HG02642 (cell line): ENCODE results near the gene RPTOR.
"Not testable (repeated sequence)": the region's sequence is repeated elsewhere in the genome, so short reads cannot be mapped to it uniquely, and the experiment has no call there.

Source experiments
- ATAC-seq: cut with Tn5 transposase; IDR thresholded peaks from one replicate; pipeline ENCODE4 v1.9.1; 2021; ENCODE audit warnings: mild to moderate bottlenecking; ENCODE audit not compliant: unreplicated experiment, poor library complexity

RPTOR gene

DNA sequence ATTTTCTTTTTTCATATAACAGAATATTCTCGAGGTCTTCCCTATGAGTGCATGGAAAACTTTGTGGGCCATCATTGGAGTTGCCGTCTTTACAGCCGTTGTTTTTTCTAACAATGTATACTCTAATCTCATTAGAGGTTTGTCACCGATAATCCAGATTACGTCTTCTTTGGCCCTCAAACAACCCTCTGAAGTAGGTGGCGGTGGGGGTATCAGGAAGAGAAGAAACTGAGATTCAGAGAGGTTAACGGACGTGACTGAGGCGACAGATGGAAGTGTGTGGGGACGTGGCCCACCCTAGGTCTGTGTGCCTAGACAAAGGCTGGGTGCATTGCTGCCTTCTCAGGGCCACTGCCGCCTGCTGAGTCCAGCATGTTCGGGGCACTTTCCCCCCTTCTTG lies 63.7 kb downstream of the RPTOR start:
- no peak for ATAC-seq

- ATAC-seq = no peak
These were observed 65.1 kb downstream of the RPTOR start for GRCh38 chr17:80609757-80610156.

DNA sequence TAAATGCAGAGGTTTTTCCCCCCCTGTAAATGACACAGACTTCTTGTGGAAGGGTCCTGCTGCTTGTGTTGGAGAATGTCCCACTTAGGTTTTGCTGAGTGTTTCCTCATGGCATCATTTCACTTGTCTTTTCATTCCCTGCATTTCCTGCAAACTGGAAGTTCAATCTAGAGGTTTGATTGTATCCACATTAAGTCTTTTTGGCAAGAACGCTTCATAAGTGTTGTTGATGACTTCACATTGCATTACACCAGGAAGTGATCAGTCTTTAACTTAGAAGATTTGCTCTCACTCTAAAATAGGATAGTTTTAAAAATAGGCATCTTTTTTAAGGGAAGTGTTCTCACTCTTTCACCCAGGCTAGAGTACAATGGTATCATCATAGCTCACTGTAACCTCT lies 67.2 kb downstream of the RPTOR start:
- no peak for ATAC-seq

GRCh38 chr17:80612997-80613731 lies 68.5 kb downstream of the RPTOR start:
- no peak for ATAC-seq

DNA sequence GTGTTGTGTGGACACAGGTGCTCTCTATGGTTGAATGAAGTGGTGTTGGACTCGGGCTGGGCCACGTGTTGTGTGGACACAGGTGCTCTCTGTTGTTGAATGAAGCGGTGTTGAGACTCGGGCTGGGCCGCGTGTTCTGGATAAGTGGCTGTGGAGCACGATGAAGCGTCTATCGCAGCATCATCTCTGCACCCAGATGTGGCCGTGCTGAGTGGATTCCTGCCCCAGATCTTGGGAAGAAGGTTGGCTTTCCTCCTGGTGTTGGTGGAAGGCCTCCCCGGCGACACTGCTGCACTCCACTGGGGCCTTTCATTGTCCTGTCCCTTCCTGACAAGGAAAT lies 69.1 kb downstream of the RPTOR start:
- no peak for ATAC-seq

DNA sequence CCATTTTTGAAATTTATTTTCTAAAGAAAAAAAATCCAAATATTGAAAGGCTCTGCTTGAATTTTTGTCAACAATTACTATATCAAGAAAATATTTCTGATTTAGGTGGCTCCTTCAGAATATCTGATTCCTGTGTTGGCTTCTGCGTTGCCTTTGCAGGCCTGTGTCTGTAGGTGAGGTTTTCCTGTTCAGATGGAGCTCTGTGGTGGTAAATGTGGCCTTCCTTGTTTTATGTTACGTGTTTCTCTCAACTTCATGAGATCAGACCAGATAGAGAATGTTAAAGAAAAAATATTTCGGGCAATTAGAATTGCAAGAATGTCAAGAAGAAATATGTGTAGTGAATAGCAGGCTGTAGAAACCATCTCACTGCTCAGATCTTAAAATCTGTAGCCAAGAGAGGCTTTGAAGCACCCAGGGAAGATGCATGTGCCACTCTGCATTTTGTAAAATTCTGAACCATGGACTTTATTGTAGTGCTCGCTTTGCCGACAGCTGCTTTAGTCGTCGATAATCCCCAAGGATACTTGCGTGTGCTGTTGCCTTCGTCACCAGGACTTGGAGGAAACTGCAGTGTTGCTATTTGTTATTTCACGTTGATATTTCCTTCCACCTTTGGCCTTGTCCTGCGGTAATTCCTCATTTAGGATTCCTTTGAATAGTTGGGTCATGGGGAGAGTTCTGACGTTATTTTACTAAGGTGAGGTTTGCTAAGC lies 69.9 kb downstream of the RPTOR start:
- no peak for ATAC-seq

GRCh38 chr17:80615376-80615775 lies 70.7 kb downstream of the RPTOR start:
- ATAC-seq = no peak

DNA sequence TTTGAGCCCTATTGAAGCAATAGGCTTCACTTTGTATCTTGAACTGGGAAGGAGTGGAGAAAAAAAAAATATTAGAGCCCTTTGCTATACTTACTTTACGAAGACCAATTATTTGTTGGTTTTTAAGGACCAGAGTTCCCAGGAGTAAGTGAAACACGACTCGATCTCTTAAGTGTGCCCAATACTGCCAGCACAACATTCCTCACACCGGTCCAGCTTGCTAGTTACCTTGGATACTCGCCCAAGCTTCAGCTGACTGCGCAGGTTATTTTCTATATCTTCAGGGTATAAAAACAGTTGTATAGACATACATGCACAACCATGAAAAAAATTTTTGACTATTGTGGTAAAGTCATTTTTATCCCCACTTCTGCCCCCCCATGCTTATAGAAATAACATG lies 72.1 kb downstream of the RPTOR start:
- no peak for ATAC-seq

GRCh38 chr17:80618304-80618703 lies 73.7 kb downstream of the RPTOR start:
- no peak for ATAC-seq

- no peak for ATAC-seq
These were observed 75.0 kb downstream of the RPTOR start for GRCh38 chr17:80619535-80620235.

- no peak for ATAC-seq
These were observed 76.8 kb downstream of the RPTOR start for GRCh38 chr17:80621335-80621996.

DNA sequence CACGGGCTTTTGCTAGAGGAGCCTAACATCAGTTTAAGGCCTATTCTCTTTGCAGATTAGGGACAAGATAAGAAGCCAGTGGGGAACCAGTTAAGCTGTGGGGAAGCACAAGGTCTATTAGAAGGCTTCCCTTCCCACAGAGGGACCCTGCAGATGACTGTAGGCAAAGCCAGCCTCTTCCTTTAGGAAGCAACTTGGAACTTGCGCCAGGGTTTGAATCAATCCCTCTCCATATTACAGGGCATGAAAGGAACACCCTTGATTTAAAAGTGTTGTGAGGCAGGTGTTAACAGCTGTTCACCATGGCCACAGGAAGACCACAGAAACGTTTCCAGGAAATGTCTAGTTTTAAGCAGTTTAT lies 77.3 kb downstream of the RPTOR start:
- no peak for ATAC-seq

GRCh38 chr17:80624864-80625263 lies 80.2 kb downstream of the RPTOR start:
- ATAC-seq = no peak

DNA sequence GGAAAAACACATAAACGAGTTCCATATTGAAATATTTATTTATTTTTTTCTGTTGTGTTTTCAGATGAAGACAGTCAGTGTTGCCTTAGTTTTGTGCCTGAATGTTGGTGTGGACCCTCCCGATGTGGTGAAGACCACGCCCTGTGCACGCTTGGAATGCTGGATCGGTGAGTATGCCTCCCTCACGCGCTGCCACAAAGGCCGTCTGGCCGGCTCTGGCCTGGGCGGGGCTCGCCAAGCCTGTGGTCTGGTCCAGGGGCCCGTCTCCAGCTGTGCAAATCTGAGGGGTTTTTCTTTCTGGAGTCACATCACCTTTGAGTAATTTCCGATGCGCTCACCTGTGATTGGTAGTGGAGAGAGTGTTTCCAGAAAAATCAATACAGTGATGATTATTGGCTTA lies 81.0 kb downstream of the RPTOR start:
- ATAC-seq = no peak

DNA sequence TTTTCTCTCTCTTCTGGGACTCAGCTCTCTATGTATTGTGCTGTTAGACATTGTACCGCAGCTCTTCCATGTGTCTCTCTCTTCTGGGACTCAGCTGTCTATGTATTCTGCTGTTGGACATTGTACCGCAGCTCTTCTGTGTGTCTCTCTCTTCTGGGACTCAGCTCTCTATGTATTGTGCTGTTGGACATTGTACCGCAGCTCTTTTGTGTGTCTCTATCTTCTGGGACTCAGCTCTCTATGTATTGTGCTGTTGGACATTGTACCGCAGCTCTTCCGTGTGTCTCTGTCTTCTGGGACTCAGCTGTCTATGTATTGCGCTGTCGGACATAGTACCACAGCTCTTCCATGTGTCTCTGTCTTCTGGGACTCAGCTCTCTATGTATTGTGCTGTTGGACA lies 84.2 kb downstream of the RPTOR start:
- ATAC-seq = not testable (repeated sequence)

GRCh38 chr17:80629298-80630028 lies 84.8 kb downstream of the RPTOR start:
- ATAC-seq = no peak

DNA sequence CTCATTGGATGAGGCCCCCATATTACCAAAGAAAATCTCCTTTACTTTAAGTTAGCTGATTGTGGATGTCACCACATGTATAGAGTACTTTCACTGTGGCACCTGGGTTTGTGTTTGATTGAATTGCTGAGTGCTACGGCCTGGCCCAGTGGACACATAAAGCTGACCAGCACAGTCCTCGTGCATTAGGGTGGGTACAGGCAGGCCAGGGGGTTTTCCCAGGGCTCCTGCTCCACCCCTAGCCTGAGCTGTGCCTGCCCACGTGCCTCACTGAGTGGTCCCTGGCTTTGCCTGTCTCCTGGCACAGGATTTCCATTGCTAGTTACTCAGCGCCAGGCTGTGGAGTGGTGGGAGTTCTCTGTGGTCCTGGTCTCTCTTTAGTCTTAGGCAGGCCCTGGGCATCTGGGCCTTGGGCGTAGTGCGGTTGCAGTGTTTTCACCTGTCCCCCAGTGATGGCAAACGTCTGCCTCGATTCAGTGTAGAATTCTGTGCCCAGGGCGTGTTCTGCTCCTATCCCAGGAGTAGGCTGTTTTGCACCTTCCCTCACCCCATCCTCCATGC lies 86.0 kb downstream of the RPTOR start:
- no peak for ATAC-seq

- no peak for ATAC-seq
These were observed 86.8 kb downstream of the RPTOR start for GRCh38 chr17:80631142-80632045.

GRCh38 chr17:80632046-80632581 lies 87.5 kb downstream of the RPTOR start:
- ATAC-seq = no peak
